Frontal cortex (tissue), 4 donors: ENCODE measurements around the gene UNC13D. TPM values are rescaled to one million over a fixed set of nuclear protein-coding genes. Genes with fewer than 3 reads are reported as not detected.
"Not testable (repeated sequence)": the region's sequence is repeated elsewhere in the genome, so short reads cannot be mapped to it uniquely, and the experiment has no call there.

ENCODE experiments used
- DNase-seq, 2 donors: peaks; one replicate each; pipeline ENCODE4 v3.0.0; 2012; ENCODE audit warnings: low spot score in 2 of 2
- FAIRE-seq: peaks from 2 replicates; lab custom pipeline; 2012; peaks lifted over from hg19 to GRCh38; lab: Jason Lieb, UNC
- total RNA-seq: library from RNA; depleted of rRNA; stranded (reverse); fragments of >200 nt; gene quantifications from one replicate; pipeline ENCODE4 v1.2.3, GENCODE V29; 2014
- donor health status: control.
- donor health status: control.
- donor health status: control.

The UNC13D gene
- total RNA-seq, 1 donor from 2014 or later, result 0.41 TPM

- FAIRE-seq (peak; percentile 99), DNase-seq (peak; percentile 89 to 96)
These were observed 64.8 kb downstream of the UNC13D start for GRCh38 chr17:75779250-75779986.

DNA sequence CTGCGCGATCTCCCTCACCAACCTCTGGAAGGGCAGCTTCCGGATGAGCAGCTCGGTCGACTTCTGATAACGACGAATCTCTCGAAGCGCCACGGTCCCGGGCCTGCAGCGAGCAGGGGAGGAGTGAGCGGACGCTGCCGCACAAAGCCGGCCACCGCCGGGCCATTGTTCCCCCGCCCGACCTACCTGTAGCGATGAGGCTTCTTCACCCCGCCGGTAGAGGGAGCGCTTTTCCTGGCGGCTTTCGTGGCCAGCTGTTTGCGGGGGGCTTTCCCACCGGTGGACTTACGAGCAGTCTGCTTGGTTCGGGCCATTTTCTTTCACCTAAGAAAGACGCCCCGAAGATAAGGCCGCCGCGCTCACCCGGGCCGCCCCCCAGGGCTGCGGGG, 65.3 kb downstream of the UNC13D start:
- DNase-seq, result no peak

GRCh38 chr17:75778066-75778860, 65.9 kb downstream of the UNC13D start:
- not testable (repeated sequence) for DNase-seq, FAIRE-seq

More for the DNA sequence above, 65.3 kb downstream of the UNC13D start:
- no peak for FAIRE-seq

GRCh38 chr17:75777296-75777922, 66.8 kb downstream of the UNC13D start:
- DNase-seq, result no peak
- FAIRE-seq, result no peak

Other genes with a start within 250 kb of the UNC13D start
- under 0.01 TPM for gene SMIM5, start 211.0 kb downstream of the UNC13D start, total RNA-seq
- gene RECQL5, start 177.2 kb downstream of the UNC13D start, total RNA-seq, result 6.1 TPM
- 39.9 TPM for gene SAP30BP, start 177.1 kb downstream of the UNC13D start, total RNA-seq
- 1.2 TPM for gene ITGB4, start 122.9 kb downstream of the UNC13D start, total RNA-seq
- gene GALK1, start 79.2 kb downstream of the UNC13D start, total RNA-seq, result 13.5 TPM
- gene UNK, start 59.6 kb downstream of the UNC13D start, total RNA-seq, result 21.2 TPM
- gene WBP2, start 10.9 kb upstream of the UNC13D start, total RNA-seq, result 22.0 TPM
- 13.9 TPM for gene TRIM47, start 34.2 kb upstream of the UNC13D start, total RNA-seq
- gene TRIM65, start 52.5 kb upstream of the UNC13D start, total RNA-seq, result 11.8 TPM
- gene MRPL38, start 60.5 kb upstream of the UNC13D start, total RNA-seq, result 32.2 TPM
- gene FBF1, start 96.6 kb upstream of the UNC13D start, total RNA-seq, result 11.4 TPM
- 98.2 TPM for gene ACOX1, start 134.8 kb upstream of the UNC13D start, total RNA-seq
- gene TEN1, start 134.8 kb upstream of the UNC13D start, total RNA-seq, result 4.9 TPM
- 0.41 TPM for gene CDK3, start 156.5 kb upstream of the UNC13D start, total RNA-seq
- not detected for gene EVPL, start 182.9 kb upstream of the UNC13D start, total RNA-seq
- gene SRP68, start 228.1 kb upstream of the UNC13D start, total RNA-seq, result 16.7 TPM
- not detected for gene GALR2, start 230.4 kb upstream of the UNC13D start, total RNA-seq
- not detected for gene ZACN, start 234.8 kb upstream of the UNC13D start, total RNA-seq